HepG2 (cell line): ENCODE results near the gene EPS8. TPM values are rescaled to one million over a fixed set of nuclear protein-coding genes. Genes with fewer than 3 reads are reported as not detected.

Experiments used
- ATAC-seq: fragments of 200-7000 bp; cut with Tn5 transposase; 3 replicates; pipeline ENCODE4 v1.9.1; 2020; ENCODE audit warnings: mild to moderate bottlenecking, moderate library complexity
- BruUV-seq: library from RNA; stranded (reverse); fragments of 400-500 nt; replicated peaks from 2 replicates; lab custom pipeline; 2021; lab: Mats Ljungman, UMichigan
- CTCF ChIA-PET: fragments of 300-600 bp; formaldehyde crosslinking; extraction: SDS; loops from one replicate; lab custom pipeline; 2021; ENCODE audit warnings: low total read pairs, inconsistent platforms, low intra/inter-chr PET ratio; lab: Yijun Ruan, JAX
- POLR2A ChIA-PET: fragments of 350-600 bp; sonication (Branson Sonifier 250); formaldehyde crosslinking; loops from one replicate; lab custom pipeline; 2020; ENCODE audit warnings: antibody characterized with exemption, inconsistent platforms; lab: Yijun Ruan, JAX
- DNase-seq: peaks from one replicate; pipeline ENCODE4 v3.0.0-alpha.2; 2015; ENCODE audit warnings: low spot score
- FAIRE-seq: peaks from 3 replicates; lab custom pipeline; 2011; peaks lifted over from hg19 to GRCh38; lab: Jason Lieb, UNC
- H2AFZ ChIP-seq: one replicate; pipeline ENCODE4 v1.6.1; 2011; ENCODE audit warnings: low read length, inconsistent platforms
- H3K27ac ChIP-seq: fragments of 300-600 bp; 3 replicates; pipeline ENCODE4 v1.8.0; 2011; ENCODE audit warnings: mixed run types, mild to moderate bottlenecking, mixed read lengths, low read length, inconsistent platforms; ENCODE audit not compliant: insufficient read depth; ENCODE audit errors: extremely low read length
- H3K27me3 ChIP-seq, 2 experiments: fragments of 200-600 bp in 1 of 2; 2 replicates in 1 of 2; 3 replicates in 1 of 2; pipeline versions ENCODE4 v1.6.0 to v1.8.0; 2011; ENCODE audit warnings: low read length in 2 of 2, mild to moderate bottlenecking in 2 of 2, moderate library complexity in 2 of 2, inconsistent platforms in 1 of 2; ENCODE audit not compliant: insufficient read depth in 2 of 2, control insufficient read depth in 1 of 2
- H3K36me3 ChIP-seq, 2 experiments: fragments of 200-600 bp in 1 of 2; replicated peaks in 1 of 2; 2 replicates in 1 of 2; 3 replicates in 1 of 2; pipeline versions ENCODE4 v1.5.1 to v1.8.0; 2011; ENCODE audit warnings: low read length in 2 of 2, inconsistent platforms in 1 of 2; ENCODE audit not compliant: insufficient read depth in 2 of 2, control insufficient read depth in 1 of 2
- H3K4me1 ChIP-seq: 2 replicates; pipeline ENCODE4 v1.5.1; 2012; ENCODE audit warnings: low read length, inconsistent platforms; ENCODE audit not compliant: insufficient read depth
- H3K4me2 ChIP-seq: 2 replicates; pipeline ENCODE4 v1.6.0; 2011; ENCODE audit warnings: low read depth, low read length, inconsistent platforms
- H3K4me3 ChIP-seq, 3 experiments: fragments of 200-600 bp in 1 of 3; sonication (generic), shearing (Covaris generic) in 1 of 3; replicated peaks in 1 of 3; 2 replicates each; pipeline ENCODE4 v1.5.1; 2011 to 2016; ENCODE audit warnings: low read length in 3 of 3, inconsistent platforms in 2 of 3, low read depth in 2 of 3, mild to moderate bottlenecking in 2 of 3, control low read depth in 1 of 3, mixed read lengths in 1 of 3; ENCODE audit not compliant: insufficient read depth in 1 of 3
- H3K79me2 ChIP-seq: one replicate; pipeline ENCODE4 v1.6.1; 2011; ENCODE audit warnings: low read length, inconsistent platforms; ENCODE audit not compliant: insufficient read depth
- H3K9ac ChIP-seq: 2 replicates; pipeline ENCODE4 v1.6.0; 2011; ENCODE audit warnings: mild to moderate bottlenecking, low read depth, low read length, inconsistent platforms; ENCODE audit not compliant: insufficient read depth
- H3K9me3 ChIP-seq: 2 replicates; pipeline ENCODE4 v1.5.1; 2012; ENCODE audit warnings: mild to moderate bottlenecking, low read length
- H4K20me1 ChIP-seq: 2 replicates; pipeline ENCODE4 v1.6.0; 2011; ENCODE audit warnings: inconsistent platforms, mild to moderate bottlenecking, low read length, moderate library complexity; ENCODE audit not compliant: insufficient read depth
- AGO1 ChIP-seq: fragments of 200-400 bp; formaldehyde crosslinking; IDR thresholded peaks from 2 replicates; pipeline ENCODE4 v1.6.1; 2017; ENCODE audit warnings: mild to moderate bottlenecking, low read depth, low read length, moderate library complexity; ENCODE audit not compliant: poor library complexity, severe bottlenecking
- GTF2F1 ChIP-seq: fragments of 150-350 bp; IDR thresholded peaks from 2 replicates; pipeline ENCODE4 v1.6.1; 2014; ENCODE audit warnings: low read length
- GTF3A ChIP-seq: sonication (generic); formaldehyde crosslinking; conservative IDR thresholded peaks from 2 replicates; pipeline ENCODE4 v1.4.0; 2020; ENCODE audit warnings: mild to moderate bottlenecking, missing genetic modification reagents
- HDAC2 ChIP-seq: sonication (generic); formaldehyde crosslinking; IDR thresholded peaks from 2 replicates; pipeline ENCODE4 v1.4.0; 2020; ENCODE audit warnings: missing genetic modification reagents
- HOXD1 ChIP-seq: sonication (generic); formaldehyde crosslinking; IDR thresholded peaks from 2 replicates; pipeline ENCODE4 v1.5.0; 2020; ENCODE audit warnings: missing genetic modification reagents
- PCBP1 ChIP-seq: fragments of 200-400 bp; formaldehyde crosslinking; IDR thresholded peaks from 2 replicates; pipeline ENCODE4 v1.6.1; 2017; ENCODE audit warnings: mild to moderate bottlenecking, low read depth, low read length, borderline replicate concordance
- POLR2G ChIP-seq: fragments of 200-400 bp; formaldehyde crosslinking; IDR thresholded peaks from 2 replicates; pipeline ENCODE4 v1.6.1; 2018; ENCODE audit warnings: mild to moderate bottlenecking, low read depth, low read length, moderate library complexity
- RELA ChIP-seq: sonication (generic); formaldehyde crosslinking; IDR thresholded peaks from 2 replicates; pipeline ENCODE4 v1.4.0; 2020; ENCODE audit warnings: missing genetic modification reagents
- REXO4 ChIP-seq: sonication (generic); formaldehyde crosslinking; IDR thresholded peaks from 2 replicates; pipeline ENCODE4 v1.8.0; 2022; ENCODE audit warnings: missing genetic modification reagents, mild to moderate bottlenecking, borderline replicate concordance
- RNF2 ChIP-seq: fragments of 450-650 bp; conservative IDR thresholded peaks from 2 replicates; pipeline ENCODE4 v1.6.1; 2016; ENCODE audit warnings: low read depth
- SMYD3 ChIP-seq: sonication (generic); formaldehyde crosslinking; IDR thresholded peaks from 2 replicates; pipeline ENCODE4 v1.8.1; 2023; ENCODE audit warnings: mild to moderate bottlenecking, missing genetic modification reagents
- TSC22D2 ChIP-seq: sonication (generic); formaldehyde crosslinking; IDR thresholded peaks from 2 replicates; pipeline ENCODE4 v1.5.1; 2020; ENCODE audit warnings: missing genetic modification reagents, mild to moderate bottlenecking, borderline replicate concordance
- ZNF547 ChIP-seq: sonication (generic); formaldehyde crosslinking; IDR thresholded peaks from 2 replicates; pipeline ENCODE4 v1.5.1; 2020; ENCODE audit warnings: mild to moderate bottlenecking, missing genetic modification reagents
- ZNF569 ChIP-seq: sonication (generic); formaldehyde crosslinking; IDR thresholded peaks from 2 replicates; pipeline ENCODE4 v1.5.0; 2020; ENCODE audit warnings: mild to moderate bottlenecking, missing genetic modification reagents, moderate library complexity, borderline replicate concordance
- ZNF761 ChIP-seq: sonication (generic); formaldehyde crosslinking; conservative IDR thresholded peaks from 2 replicates; pipeline ENCODE4 v1.4.0; 2020; ENCODE audit warnings: mild to moderate bottlenecking, missing genetic modification reagents
- WGBS: methylation state at CpG from one replicate; pipeline ENCODE4 v1.1.6; 2017; ENCODE audit warnings: low lambda C conversion rate; 5-methylcytosine and 5-hydroxymethylcytosine counted together
- in situ Hi-C: cut with HindIII; loops from 2 replicates; pipeline ENCODE4 v1.10.0; 2017; ENCODE audit warnings: low pct_unique_long_range_greater_than_20kb; ENCODE audit not compliant: extremely low pct_ligation_motif_present
- intact Hi-C: fragments of 100-400 bp; cut with micrococcal nuclease; formaldehyde crosslinking; loops from one replicate; pipeline ENCODE4 v1.10.0; 2022; ENCODE audit not compliant: unreplicated experiment
- polyA plus RNA-seq, 8 experiments: library from polyadenylated mRNA; depleted of rRNA in 3 of 8; stranded (reverse) in 7 of 8; unstranded in 1 of 8; fragments of >200 nt; fragmentation: Illumina TruSeq in 4 of 8; extraction: Trizol in 4 of 8; gene quantifications; 2 replicates each; pipeline versions ENCODE4 v1.2.1 to v1.2.3, GENCODE V29; 2011 to 2016; ENCODE audit warnings: low read depth in 4 of 8, missing spikeins in 1 of 8, mixed read lengths in 1 of 8; ENCODE audit not compliant: insufficient read depth in 1 of 8
- total RNA-seq, 5 experiments: library from RNA; depleted of rRNA; stranded (reverse); fragments of >200 nt; fragmentation: Illumina TruSeq; extraction: Trizol; gene quantifications; 2 replicates each; pipeline ENCODE4 v1.2.3, GENCODE V29; 2016; ENCODE audit warnings: low read depth in 1 of 5
- TF ChIP-seq, protein P1 (sequence below): IDR thresholded peaks from 2 replicates; pipeline ENCODE4 v1.6.1; 2012; ENCODE audit warnings: low read depth, low read length, improper control_type of control experiment
- TF ChIP-seq, protein P2 (sequence below): sonication (generic); formaldehyde crosslinking; IDR thresholded peaks from 2 replicates; pipeline ENCODE4 v1.8.0; 2022; ENCODE audit warnings: mild to moderate bottlenecking, missing genetic modification reagents; ENCODE audit not compliant: insufficient replicate concordance

The EPS8 gene
- total and polyA plus RNA-seq, 2 of the 13 experiments (the other 11 are each of a cell fraction or from before 2014, with no cell fraction given) = 37.1 to 43.4 TPM

DNA sequence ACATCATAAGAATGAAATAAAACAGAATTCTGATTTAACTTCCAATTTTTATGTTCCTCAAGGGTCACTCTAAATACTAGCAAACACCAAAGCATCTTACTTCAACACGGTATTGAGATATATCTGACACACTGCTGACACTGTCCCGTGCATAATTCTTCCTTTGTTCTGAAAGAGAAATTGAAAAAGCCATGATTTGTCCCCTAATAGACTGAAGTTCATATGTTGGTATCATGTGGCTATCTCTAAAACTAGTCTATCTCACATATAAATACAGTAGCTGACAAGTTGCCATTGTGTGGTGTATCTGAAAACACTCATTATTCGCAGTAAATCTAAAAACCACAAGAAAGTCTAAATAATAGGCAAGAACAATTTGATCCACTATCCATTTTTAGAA, 118.4 kb downstream of the EPS8 start:
- ChIA-PET POLR2A (no interaction called here), CTCF (no interaction called here)
- H3K27ac ChIP-seq = no peak overlapping the region
- H2AFZ ChIP-seq = no peak overlapping the region
- no peaks in the 10 kb centered on the region for H3K79me2 ChIP-seq
- BruUV-seq = no TSS peak
- no peak for ATAC-seq
- TF ChIP-seq RNF2 = no peak
- no peak for TF ChIP-seq HOXD1 (CRISPR knock-in tag)
- no peak for TF ChIP-seq RELA
- no peak for TF ChIP-seq ZNF761 (CRISPR knock-in tag)
- TF ChIP-seq POLR2G = no peak
- TF ChIP-seq PCBP1 = no peak
- TF ChIP-seq HDAC2 = no peak
- TF ChIP-seq TSC22D2 = no peak
- TF ChIP-seq GTF3A = no peak
- no peak for TF ChIP-seq REXO4 (CRISPR knock-in tag)
- TF ChIP-seq SMYD3 (CRISPR knock-in tag) = no peak
- TF ChIP-seq AGO1 = no peak
- TF ChIP-seq, protein P1, sequence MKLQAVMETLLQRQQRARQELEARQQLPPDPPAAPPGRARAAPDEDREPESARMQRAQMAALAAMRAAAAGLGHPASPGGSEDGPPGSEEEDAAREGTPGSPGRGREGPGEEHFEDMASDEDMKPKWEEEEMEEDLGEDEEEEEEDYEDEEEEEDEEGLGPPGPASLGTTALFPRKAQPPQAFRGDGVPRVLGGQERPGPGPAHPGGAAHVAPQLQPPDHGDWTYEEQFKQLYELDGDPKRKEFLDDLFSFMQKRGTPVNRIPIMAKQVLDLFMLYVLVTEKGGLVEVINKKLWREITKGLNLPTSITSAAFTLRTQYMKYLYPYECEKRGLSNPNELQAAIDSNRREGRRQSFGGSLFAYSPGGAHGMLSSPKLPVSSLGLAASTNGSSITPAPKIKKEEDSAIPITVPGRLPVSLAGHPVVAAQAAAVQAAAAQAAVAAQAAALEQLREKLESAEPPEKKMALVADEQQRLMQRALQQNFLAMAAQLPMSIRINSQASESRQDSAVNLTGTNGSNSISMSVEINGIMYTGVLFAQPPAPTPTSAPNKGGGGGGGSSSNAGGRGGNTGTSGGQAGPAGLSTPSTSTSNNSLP = no peak
- TF ChIP-seq, protein P2, sequence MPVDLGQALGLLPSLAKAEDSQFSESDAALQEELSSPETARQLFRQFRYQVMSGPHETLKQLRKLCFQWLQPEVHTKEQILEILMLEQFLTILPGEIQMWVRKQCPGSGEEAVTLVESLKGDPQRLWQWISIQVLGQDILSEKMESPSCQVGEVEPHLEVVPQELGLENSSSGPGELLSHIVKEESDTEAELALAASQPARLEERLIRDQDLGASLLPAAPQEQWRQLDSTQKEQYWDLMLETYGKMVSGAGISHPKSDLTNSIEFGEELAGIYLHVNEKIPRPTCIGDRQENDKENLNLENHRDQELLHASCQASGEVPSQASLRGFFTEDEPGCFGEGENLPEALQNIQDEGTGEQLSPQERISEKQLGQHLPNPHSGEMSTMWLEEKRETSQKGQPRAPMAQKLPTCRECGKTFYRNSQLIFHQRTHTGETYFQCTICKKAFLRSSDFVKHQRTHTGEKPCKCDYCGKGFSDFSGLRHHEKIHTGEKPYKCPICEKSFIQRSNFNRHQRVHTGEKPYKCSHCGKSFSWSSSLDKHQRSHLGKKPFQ = no peak
- no peak for TF ChIP-seq ZNF547
- no peak for TF ChIP-seq ZNF569 (CRISPR knock-in tag)
- no peak for TF ChIP-seq GTF2F1
- WGBS = 97% methylated on average over 3 of the region's 3 CpGs
- intact Hi-C loops (no loop called here), in situ Hi-C loops (no loop called here)
- no peak for DNase-seq
- H3K27me3 ChIP-seq = no peaks in the 10 kb centered on the region
- no peak overlapping the region for H3K4me3 ChIP-seq
- no peak overlapping the region for H3K4me2 ChIP-seq
- H4K20me1 ChIP-seq = no peaks in the 10 kb centered on the region
- no peaks in the 10 kb centered on the region for H3K9me3 ChIP-seq
- H3K9ac ChIP-seq = no peak overlapping the region
- H3K36me3 ChIP-seq = peaks cover 2 to 7% of the 10 kb centered on the region in 2 experiments; a peak in 3 of 5 replicates
- FAIRE-seq = no peak
- H3K4me1 ChIP-seq = no peaks in the 10 kb centered on the region
